ENCODE results near the gene GAD1. TPM values are rescaled to one million over a fixed set of nuclear protein-coding genes. Genes with fewer than 3 reads are reported as not detected.

GAD1 gene
- total and polyA plus RNA-seq, 2 of the 4 experiments (the other 2 are of a cell fraction): not detected

DNA sequence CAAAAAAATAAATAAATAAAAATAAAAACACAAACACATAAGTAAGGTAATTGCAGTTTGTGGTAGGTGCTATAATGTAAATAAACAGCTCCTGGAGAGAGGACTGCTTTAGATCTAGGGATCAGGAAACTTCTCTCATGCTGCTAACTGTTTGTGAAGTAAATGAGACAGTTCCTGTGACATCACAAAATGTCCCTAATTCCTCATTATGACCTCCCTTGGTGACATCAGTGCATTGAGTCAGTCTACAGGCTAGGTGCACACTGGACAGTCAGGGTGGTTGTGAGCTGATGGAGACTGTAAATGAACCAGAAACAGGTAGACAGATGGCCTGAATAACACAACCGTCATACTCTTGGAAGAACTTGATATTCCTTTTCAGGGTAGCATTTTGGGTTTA is 33.1 kb upstream of the GAD1 start:
- WGBS, 2 experiments (ENCODE audit: extremely low coverage in 2 of 2, insufficient read length in 1 of 2): no CpG with 5 or more reads among the region's 1 CpG
- dilution Hi-C loops (cut with HindIII; ENCODE audit: low sequenced_read_pairs, unreplicated experiment) (no loop called here), in situ Hi-C loops (cut with MboI; ENCODE audit: low sequenced_read_pairs) (no loop called here), intact Hi-C loops (cut with micrococcal nuclease) (no loop called here)
- no peak overlapping the region for H2BK120ac ChIP-seq (ENCODE audit: low read depth, low read length)
- TF ChIP-seq RAD21 (IDR thresholded peaks at IDR 0.05; ENCODE audit: low read length) (no peak), CHD1 (IDR thresholded peaks at IDR 0.05; ENCODE audit: low read depth, low read length) (no peak), BHLHE40 (IDR thresholded peaks at IDR 0.05; ENCODE audit: low read depth, low read length) (no peak), RFX5 (IDR thresholded peaks at IDR 0.05; ENCODE audit: low read depth, low read length) (no peak)
- H3K18ac ChIP-seq (ENCODE audit: low read depth, low read length): no peak overlapping the region
- no peak overlapping the region for H3K23ac ChIP-seq (ENCODE audit: low read depth, low read length)
- BruUV-seq (replicated peaks): no TSS peak
- no peaks in the 10 kb centered on the region for H4K20me1 ChIP-seq (ENCODE audit: insufficient read depth, low read length)
- H3K4me2 ChIP-seq (ENCODE audit: low read depth, low read length): no peak overlapping the region
- H2AK5ac ChIP-seq (ENCODE audit: low read depth, low read length): no peak overlapping the region
- no peak overlapping the region for H2AFZ ChIP-seq (replicated peaks; ENCODE audit: low read length, poor library complexity)
- H3K14ac ChIP-seq (replicated peaks; ENCODE audit: low read depth, low read length): no peak overlapping the region
- H3K4ac ChIP-seq (ENCODE audit: low read depth, low read length): no peak overlapping the region
- H3K36me3 ChIP-seq (ENCODE audit: control insufficient read depth, insufficient read depth, low read length): no peaks in the 10 kb centered on the region
- no peak overlapping the region for H2BK5ac ChIP-seq (ENCODE audit: low read depth, low read length, poor library complexity, severe bottlenecking)
- H3K27ac ChIP-seq (ENCODE audit: insufficient read depth, low read length): no peak overlapping the region
- no peaks in the 10 kb centered on the region for H3K9me3 ChIP-seq (ENCODE audit: control insufficient read depth, insufficient read depth, low read length)
- no peak overlapping the region for H3K56ac ChIP-seq (ENCODE audit: extremely low read depth, insufficient read depth, low read length)
- no peak overlapping the region for H4K8ac ChIP-seq (ENCODE audit: low read depth in 2 of 2, low read length in 2 of 2)
- H3K9me1 ChIP-seq (ENCODE audit: insufficient read depth, low read length): no peaks in the 10 kb centered on the region
- no peak overlapping the region for H2AK9ac ChIP-seq (replicated peaks; ENCODE audit: low read depth, low read length, poor library complexity)
- no peak overlapping the region for H3K4me3 ChIP-seq (ENCODE audit: insufficient read depth, low read depth, low read length)
- no peak overlapping the region for H4K5ac ChIP-seq (ENCODE audit: low read depth, low read length)
- CTCF ChIA-PET: no interaction called here
- H2BK15ac ChIP-seq (ENCODE audit: low read depth, low read length): no peak overlapping the region
- POLR2A ChIA-PET (ENCODE audit: unreplicated experiment): no interaction called here
- H4K91ac ChIP-seq (ENCODE audit: insufficient read depth, low read depth, low read length): no peak overlapping the region
- H2BK20ac ChIP-seq (ENCODE audit: low read depth, low read length): no peak overlapping the region
- DNase-seq (no peak), ATAC-seq (ENCODE audit: low read depth) (no peak)
- no peak overlapping the region for H3K9ac ChIP-seq (ENCODE audit: low read depth, low read length)
- H3K4me1 ChIP-seq (ENCODE audit: control insufficient read depth, insufficient read depth, low read length): no peaks in the 10 kb centered on the region
- H3K79me1 ChIP-seq (ENCODE audit: low read depth in 1 of 2, low read length in 2 of 2): no peaks in the 10 kb centered on the region
- no peaks in the 10 kb centered on the region for H3K27me3 ChIP-seq (ENCODE audit: control insufficient read depth, insufficient read depth, low read length)

Data from IMR-90 (cell line).